ENCODE measurements around the gene PIP5K1B.

The PIP5K1B gene

DNA sequence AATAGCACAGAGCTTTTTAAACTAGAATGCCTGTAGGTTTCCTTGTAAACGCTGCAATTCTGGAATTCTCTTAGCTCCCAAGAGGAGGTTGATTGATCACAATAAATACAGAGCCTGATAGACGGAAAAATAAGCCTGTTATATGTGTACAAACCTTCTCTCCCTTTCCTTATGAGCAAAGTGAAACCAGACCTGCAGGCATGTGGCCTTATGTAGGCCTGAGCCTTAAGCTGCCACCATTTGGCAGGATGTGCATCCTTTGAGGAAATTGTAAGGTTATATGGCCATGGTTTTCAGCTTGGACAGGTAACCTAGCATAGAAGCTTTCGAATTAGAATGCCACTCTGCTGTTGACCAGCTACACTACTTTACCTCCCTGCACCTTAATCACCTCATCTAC, 259.7 kb downstream of the PIP5K1B start:
- H3K9ac ChIP-seq = no peak overlapping the region
- H3K27me3 ChIP-seq (ENCODE audit: insufficient read depth, low read depth) = no peaks in the 10 kb centered on the region
- H3K4me2 ChIP-seq = no peak overlapping the region
- H3K79me2 ChIP-seq (ENCODE audit: insufficient read depth, low read depth) = no peaks in the 10 kb centered on the region
- H4K20me1 ChIP-seq (ENCODE audit: insufficient read depth) = no peaks in the 10 kb centered on the region
- no peak overlapping the region for H3K27ac ChIP-seq
- H3K4me3 ChIP-seq (IDR thresholded peaks at IDR 0.05; ENCODE audit: insufficient read depth, low read depth, low read length) = no peak overlapping the region
- no peak for TF ChIP-seq CTCF (conservative IDR thresholded peaks at IDR 0.05; ENCODE audit: low read depth, low read length)
- H3K36me3 ChIP-seq (ENCODE audit: insufficient read depth) = no peaks in the 10 kb centered on the region
- no peak overlapping the region for H2AFZ ChIP-seq (ENCODE audit: low read depth)
- no peaks in the 10 kb centered on the region for H3K4me1 ChIP-seq (ENCODE audit: low read depth, poor library complexity, severe bottlenecking)

- Histone ChIP-seq H4K20me1 (ENCODE audit: insufficient read depth) (no peaks in the 10 kb centered on the region), H3K9ac (no peak overlapping the region), H3K36me3 (ENCODE audit: insufficient read depth) (no peaks in the 10 kb centered on the region), H3K4me3 (IDR thresholded peaks at IDR 0.05; ENCODE audit: insufficient read depth, low read depth, low read length) (no peak overlapping the region), H3K4me2 (no peak overlapping the region), H3K27me3 (ENCODE audit: insufficient read depth, low read depth) (no peaks in the 10 kb centered on the region), H3K27ac (no peak overlapping the region), H2AFZ (ENCODE audit: low read depth) (no peak overlapping the region), H3K79me2 (ENCODE audit: insufficient read depth, low read depth) (no peaks in the 10 kb centered on the region), H3K4me1 (ENCODE audit: low read depth, poor library complexity, severe bottlenecking) (no peaks in the 10 kb centered on the region)
- TF ChIP-seq CTCF (conservative IDR thresholded peaks at IDR 0.05; ENCODE audit: low read depth, low read length) = no peak
Observed at GRCh38 chr9:68966496-68966944, 261.5 kb downstream of the PIP5K1B start.

- no peak for TF ChIP-seq CTCF (conservative IDR thresholded peaks at IDR 0.05; ENCODE audit: low read depth, low read length)
- Histone ChIP-seq H3K79me2 (ENCODE audit: insufficient read depth, low read depth) (no peaks in the 10 kb centered on the region), H3K9ac (no peak overlapping the region), H2AFZ (ENCODE audit: low read depth) (no peak overlapping the region), H3K27me3 (ENCODE audit: insufficient read depth, low read depth) (no peaks in the 10 kb centered on the region), H3K36me3 (ENCODE audit: insufficient read depth) (no peaks in the 10 kb centered on the region), H3K4me1 (ENCODE audit: low read depth, poor library complexity, severe bottlenecking) (no peaks in the 10 kb centered on the region), H3K4me3 (IDR thresholded peaks at IDR 0.05; ENCODE audit: insufficient read depth, low read depth, low read length) (no peak overlapping the region), H4K20me1 (ENCODE audit: insufficient read depth) (no peaks in the 10 kb centered on the region), H3K27ac (no peak overlapping the region), H3K4me2 (no peak overlapping the region)
Observed at GRCh38 chr9:68967800-68968199, 262.8 kb downstream of the PIP5K1B start.

DNA sequence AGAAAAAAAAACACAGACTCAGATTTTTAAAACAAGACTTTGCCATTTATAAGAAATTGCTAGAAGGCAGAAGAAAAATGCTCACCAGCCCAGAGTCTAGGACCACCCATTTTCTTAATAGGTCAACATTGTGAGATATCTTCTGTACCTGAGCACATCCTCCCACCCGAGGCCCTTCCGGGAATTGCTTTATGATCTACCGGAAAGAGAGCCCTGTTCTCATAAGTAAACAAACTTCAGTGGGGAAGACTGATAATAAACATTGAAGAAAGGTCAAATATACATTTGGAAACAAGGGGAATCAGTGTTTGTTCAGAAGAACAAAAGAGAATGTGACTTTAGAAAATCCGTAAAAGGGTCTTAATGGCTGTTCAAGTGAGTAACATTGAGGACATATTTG, 264.5 kb downstream of the PIP5K1B start:
- no peak overlapping the region for H3K9ac ChIP-seq
- H3K36me3 ChIP-seq (ENCODE audit: insufficient read depth) = no peaks in the 10 kb centered on the region
- TF ChIP-seq CTCF (conservative IDR thresholded peaks at IDR 0.05; ENCODE audit: low read depth, low read length) = no peak
- H3K27me3 ChIP-seq (ENCODE audit: insufficient read depth, low read depth) = no peaks in the 10 kb centered on the region
- H3K4me3 ChIP-seq (IDR thresholded peaks at IDR 0.05; ENCODE audit: insufficient read depth, low read depth, low read length) = no peak overlapping the region
- H4K20me1 ChIP-seq (ENCODE audit: insufficient read depth) = no peaks in the 10 kb centered on the region
- no peaks in the 10 kb centered on the region for H3K4me1 ChIP-seq (ENCODE audit: low read depth, poor library complexity, severe bottlenecking)
- no peak overlapping the region for H2AFZ ChIP-seq (ENCODE audit: low read depth)
- H3K27ac ChIP-seq = no peak overlapping the region
- H3K4me2 ChIP-seq = no peak overlapping the region
- H3K79me2 ChIP-seq (ENCODE audit: insufficient read depth, low read depth) = no peaks in the 10 kb centered on the region
